ENCODE results near the gene OTOGL.
"Not testable (repeated sequence)": the region's sequence is repeated elsewhere in the genome, so short reads cannot be mapped to it uniquely, and the experiment has no call there.

Gene OTOGL

GRCh38 chr12:80121661-80122060 is 22.3 kb downstream of the OTOGL start:
- no peak for DNase-seq

DNA sequence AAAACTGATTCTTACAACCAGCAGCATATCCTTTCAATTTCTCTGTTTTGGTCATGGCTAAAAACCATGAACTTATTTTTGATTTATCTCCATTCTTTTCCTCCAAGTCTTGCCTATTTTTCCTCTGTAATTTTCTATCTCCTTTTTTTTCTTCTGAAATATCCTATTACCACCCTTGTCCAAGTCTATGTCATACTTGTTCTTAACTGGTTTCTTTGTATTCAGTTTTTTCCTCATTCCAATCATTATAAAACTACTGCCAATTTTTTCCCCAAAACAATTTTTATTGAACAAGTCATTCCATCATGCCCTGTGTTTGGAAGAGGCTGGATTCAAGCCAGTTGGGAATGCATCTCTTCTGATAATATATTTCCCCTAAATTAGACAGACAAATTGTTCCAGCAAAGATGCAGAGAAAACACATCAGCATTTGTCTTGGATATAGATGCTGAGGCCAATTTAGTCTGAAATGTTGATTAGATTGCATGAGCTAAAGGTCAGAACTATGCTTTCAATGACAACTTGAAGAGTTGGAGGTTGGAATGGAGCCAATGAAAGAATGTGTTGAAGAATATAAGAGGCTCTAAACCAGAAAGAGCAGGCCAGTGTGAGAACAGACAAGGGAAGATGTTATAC is 30.7 kb downstream of the OTOGL start:
- DNase-seq, result no peak

GRCh38 chr12:80135624-80136023 is 36.3 kb downstream of the OTOGL start:
- DNase-seq, result no peak

GRCh38 chr12:80140005-80140404 is 40.7 kb downstream of the OTOGL start:
- DNase-seq, result no peak

GRCh38 chr12:80142640-80143039 is 43.3 kb downstream of the OTOGL start:
- DNase-seq, result no peak

GRCh38 chr12:80143537-80143936 is 44.2 kb downstream of the OTOGL start:
- DNase-seq, result no peak

DNA sequence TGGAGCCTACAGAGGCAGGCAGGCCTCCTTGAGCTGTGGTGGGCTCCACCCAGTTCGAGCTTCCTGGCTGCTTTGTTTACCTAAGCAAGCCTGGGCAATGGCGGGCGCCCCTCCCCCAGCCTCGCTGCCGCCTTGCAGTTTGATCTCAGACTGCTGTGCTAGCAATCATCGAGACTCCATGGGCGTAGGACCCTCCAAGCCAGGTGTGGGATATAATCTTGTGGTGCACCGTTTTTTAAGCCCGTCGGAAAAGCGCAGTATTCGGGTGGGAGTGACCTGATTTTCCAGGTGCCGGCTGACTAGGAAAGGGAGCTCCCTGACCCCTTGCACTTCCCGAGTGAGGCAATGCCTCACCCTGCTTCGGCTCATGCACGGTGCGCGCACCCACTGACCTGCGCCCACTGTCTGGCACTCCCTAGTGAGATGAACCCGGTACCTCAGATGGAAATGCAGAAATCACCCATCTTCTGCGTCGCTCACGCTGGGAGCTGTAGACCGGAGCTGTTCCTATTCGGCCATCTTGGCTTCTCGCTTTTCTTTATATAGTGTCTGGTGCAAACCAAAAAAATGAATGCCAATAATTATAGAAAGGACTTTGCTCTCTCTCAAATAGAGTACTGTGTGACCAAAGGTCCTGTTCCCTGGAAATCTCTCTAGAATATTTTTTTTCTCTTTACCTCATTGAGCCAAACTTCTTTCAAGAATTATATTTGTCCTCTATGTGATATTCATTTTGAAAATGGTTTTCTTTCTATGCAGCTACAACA is 50.4 kb downstream of the OTOGL start:
- not testable (repeated sequence) for DNase-seq

- no peak for DNase-seq
Measured at GRCh38 chr12:80151131-80151530, 51.8 kb downstream of the OTOGL start.

GRCh38 chr12:80154261-80154660 is 54.9 kb downstream of the OTOGL start:
- DNase-seq, result no peak

- no peak for DNase-seq
Measured at GRCh38 chr12:80156306-80156705, 57.0 kb downstream of the OTOGL start.

- no peak for DNase-seq
Measured at GRCh38 chr12:80157645-80158044, 58.3 kb downstream of the OTOGL start.

DNA sequence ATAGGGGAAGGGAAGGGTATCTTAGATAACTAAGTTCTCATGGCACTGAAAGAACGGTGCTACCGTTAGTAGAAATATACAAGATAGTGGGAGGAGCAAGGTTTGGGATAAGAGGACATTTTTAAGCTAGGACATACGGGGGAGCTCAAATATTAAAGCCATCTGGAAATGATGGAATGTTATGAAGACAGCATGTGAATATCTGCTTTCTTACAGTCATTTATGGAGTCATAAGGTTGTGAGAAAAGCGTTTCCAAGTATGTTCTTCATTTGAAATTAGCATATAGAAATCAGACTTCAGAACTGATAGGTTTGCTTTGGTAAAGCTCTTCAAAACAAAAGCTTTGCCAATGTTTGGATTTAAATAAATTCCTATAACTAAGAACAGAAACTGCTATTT is 62.3 kb downstream of the OTOGL start:
- DNase-seq, result no peak

DNA sequence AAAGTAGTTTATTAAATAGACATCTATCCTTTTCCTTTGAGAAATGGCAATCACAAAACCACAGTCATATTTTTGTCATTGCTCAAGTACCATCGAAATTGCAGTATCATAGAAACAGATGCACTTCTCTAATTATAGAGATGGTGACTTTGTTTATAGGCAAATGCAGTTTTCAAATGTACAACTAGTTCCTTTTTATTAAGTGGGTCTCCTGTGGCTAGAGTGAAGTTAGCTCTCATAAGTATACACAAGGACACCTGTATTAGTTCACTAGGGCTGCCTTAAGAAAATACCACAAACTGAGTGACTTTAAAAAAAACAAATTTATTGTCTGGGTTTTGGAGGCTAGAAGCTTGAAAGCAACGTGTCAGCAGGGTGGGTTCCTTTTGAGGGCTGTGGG is 62.8 kb downstream of the OTOGL start:
- no peak for DNase-seq

GRCh38 chr12:80165746-80166145 is 66.4 kb downstream of the OTOGL start:
- DNase-seq, result no peak

- no peak for DNase-seq
Measured at GRCh38 chr12:80166751-80167150, 67.4 kb downstream of the OTOGL start.

- DNase-seq, result no peak
Measured at GRCh38 chr12:80168936-80169335, 69.6 kb downstream of the OTOGL start.

DNA sequence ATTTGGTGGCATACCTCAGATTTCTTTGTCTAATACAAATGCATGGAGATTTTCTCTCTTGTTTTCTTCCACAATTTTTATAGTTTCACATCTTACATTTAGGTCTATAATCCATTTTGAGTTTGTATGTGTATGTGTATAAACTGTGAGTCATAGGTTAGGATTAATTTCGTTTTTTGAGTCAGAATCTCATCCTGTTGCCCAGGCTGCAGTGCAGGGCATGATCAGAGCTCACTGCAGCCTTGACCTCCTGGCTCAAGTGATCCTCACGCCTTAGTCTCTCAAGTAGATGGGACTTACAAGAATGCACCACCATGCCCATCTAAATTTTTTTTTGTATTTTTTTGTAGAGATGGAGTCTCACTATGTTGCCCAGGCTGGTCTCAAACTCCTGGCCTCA is 71.6 kb downstream of the OTOGL start:
- no peak for DNase-seq

- DNase-seq, result no peak
Measured at GRCh38 chr12:80173083-80173864, 73.9 kb downstream of the OTOGL start.

GRCh38 chr12:80175307-80175930 is 76.1 kb downstream of the OTOGL start:
- DNase-seq, result no peak

GRCh38 chr12:80176706-80177105 is 77.4 kb downstream of the OTOGL start:
- DNase-seq, result no peak

GRCh38 chr12:80178846-80179245 is 79.5 kb downstream of the OTOGL start:
- no peak for DNase-seq

DNA sequence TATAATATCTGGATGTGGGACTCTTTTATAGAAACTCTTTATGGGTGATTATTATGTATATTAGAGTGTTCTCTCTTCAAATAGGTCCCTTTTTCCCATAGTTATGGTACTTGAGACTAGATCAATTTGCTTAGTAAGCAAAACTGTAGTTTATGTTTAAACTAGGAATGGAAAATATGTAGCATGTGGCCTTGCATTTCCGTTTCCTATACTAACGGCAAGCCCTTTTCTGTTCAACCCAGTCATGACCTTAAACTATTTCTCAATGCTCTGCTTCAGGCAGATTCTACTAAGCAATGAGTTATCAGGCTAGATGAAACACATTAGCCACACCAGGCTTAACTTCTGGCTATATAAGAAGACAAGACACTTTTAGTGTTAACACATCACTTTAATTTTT is 84.6 kb downstream of the OTOGL start:
- no peak for DNase-seq

GRCh38 chr12:80184926-80185325 is 85.6 kb downstream of the OTOGL start:
- DNase-seq, result no peak

All from activated T-cell treated with anti-CD3 and anti-CD28 coated beads, Interleukin-2, amount 50 U/mL, for 1 hour (primary cell).